Measurements from ENCODE around the gene SMPD2. TPM values are rescaled to one million over a fixed set of nuclear protein-coding genes. Genes with fewer than 3 reads are reported as not detected.

Gene SMPD2
- total RNA-seq, 1 experiment from 2014 or later, result 10.7 TPM

DNA sequence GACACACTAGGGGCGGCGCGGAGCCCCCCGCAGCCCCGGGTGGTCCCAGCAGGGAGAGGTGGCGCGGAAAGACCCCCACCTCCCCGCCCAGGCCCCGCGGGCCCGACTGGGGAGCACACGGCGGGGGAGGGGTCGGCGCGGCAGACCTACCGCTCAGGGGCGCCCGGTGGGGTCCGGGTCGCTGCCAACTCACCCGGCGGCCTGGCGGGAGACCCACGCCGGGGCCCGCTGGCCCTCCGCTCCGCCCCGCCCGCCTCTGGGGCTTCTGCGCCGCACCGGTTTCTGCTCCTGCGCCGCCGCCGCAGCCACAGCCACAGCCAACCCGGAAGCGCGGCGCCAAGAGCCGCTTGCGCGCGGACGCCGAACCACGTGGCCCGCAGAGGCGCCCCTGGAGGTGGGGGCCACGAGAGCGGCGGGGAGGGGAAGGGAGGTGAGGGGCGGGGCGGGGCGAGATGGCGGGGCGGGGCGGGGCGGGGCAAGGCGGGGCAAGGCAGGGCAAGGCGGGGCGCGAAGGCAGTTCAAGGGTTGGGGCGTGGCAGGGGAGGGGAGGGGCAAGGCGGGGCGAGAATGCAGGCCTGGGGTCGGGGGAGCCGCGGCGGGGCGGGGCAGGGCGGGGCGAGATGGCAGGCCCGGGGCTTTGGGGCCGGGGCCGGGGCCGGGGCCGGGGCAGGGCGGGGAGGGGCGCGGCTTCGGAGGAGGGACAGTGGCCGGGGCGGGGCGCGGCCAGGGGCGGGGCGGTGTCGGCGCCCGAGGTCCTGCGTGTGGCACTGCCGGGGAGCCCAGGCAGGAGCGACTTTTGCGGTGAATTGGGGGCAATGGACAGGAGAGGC lies 42.6 kb downstream of the SMPD2 start, which contains the start of gene ZBTB24:
Gene ZBTB24 (minus strand): TSS at position 315 of the 830 bp plus-strand sequence. CDS start 1,193 bp downstream, outside the sequence.
- peak; percentile 82 for DNase-seq (ENCODE audit: extremely low read depth, low read depth)

GRCh38 chr6:109483735-109484057 lies 43.2 kb downstream of the SMPD2 start:
- DNase-seq (ENCODE audit: extremely low read depth, low read depth), result no peak

GRCh38 chr6:109484122-109484521 lies 43.6 kb downstream of the SMPD2 start:
- DNase-seq (ENCODE audit: extremely low read depth, low read depth), result no peak

- no peak for DNase-seq (ENCODE audit: extremely low read depth, low read depth)
These were observed 44.9 kb downstream of the SMPD2 start for GRCh38 chr6:109485266-109485935.

DNA sequence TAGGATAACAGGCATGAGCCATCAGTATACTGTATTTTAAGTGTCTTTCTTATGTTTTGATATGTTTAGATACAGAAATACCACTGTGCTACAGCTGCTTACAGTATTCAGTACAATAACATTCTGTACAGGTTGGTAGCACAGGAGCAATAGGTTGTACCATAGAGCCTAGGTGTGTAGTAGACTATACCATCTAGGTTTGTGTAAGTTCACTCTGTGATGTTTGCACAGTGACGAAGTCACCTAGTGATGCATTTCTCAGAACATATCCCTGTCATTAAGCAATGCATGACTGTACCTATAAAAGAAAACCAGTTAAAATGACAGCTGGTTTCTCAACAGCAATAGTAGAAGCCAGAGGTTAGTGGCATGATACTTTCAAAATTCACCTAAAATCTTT lies 45.5 kb downstream of the SMPD2 start:
- no peak for DNase-seq (ENCODE audit: extremely low read depth, low read depth)

DNA sequence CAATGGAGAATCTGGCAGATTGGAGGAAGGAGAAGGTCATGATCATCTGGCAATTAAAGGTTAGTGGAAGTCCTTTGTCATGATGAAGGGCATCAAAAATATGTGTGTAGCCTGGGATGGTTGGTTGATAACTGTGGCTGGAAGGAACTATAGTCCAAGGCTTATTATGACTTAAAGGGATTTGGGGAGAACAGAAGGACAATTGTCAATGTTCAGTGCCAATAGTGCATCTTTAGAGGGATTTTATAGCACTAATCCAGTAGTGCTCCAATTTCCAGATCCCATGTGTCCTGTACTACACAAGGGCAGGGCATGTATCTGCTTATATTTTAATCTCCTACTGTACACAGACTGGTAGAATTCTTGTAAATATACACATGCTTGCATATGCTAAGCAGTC lies 47.5 kb downstream of the SMPD2 start:
- DNase-seq (ENCODE audit: extremely low read depth, low read depth), result no peak

DNA sequence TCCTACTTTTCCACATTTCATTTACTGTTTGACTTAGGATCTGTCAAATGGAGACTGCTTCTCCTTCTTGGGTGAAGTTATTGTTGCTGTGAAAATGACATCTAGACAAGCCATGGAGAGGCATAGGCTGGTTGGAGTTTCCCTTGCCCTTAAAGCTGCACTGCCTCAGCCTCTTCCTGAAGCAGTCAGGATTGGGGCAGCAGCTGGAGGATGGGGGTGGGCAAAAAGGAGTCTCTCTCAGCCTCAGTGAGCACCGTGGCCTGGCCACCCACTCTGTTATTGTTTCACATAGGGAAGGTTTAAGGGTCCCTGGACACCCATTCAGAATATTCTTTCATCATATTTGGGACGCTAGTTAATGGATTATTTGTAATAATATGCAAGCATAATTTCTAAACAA lies 50.2 kb downstream of the SMPD2 start:
- DNase-seq (ENCODE audit: extremely low read depth, low read depth), result no peak

GRCh38 chr6:109491207-109491938 lies 50.8 kb downstream of the SMPD2 start:
- DNase-seq (ENCODE audit: extremely low read depth, low read depth), result no peak

Other genes with a start within 250 kb of the SMPD2 start
- 94.3 and 98.5 TPM in 2 replicates for gene CD164, start 58.3 kb upstream of the SMPD2 start, total RNA-seq (2014; rRNA removed; shearing (Covaris generic))
- gene PPIL6, start 96 bp upstream of the SMPD2 start, total RNA-seq (2014; rRNA removed; shearing (Covaris generic)), result 1.8 and 2.4 TPM in 2 replicates
- 9.3 and 13.1 TPM in 2 replicates for gene MICAL1, start 15.0 kb downstream of the SMPD2 start, total RNA-seq (2014; rRNA removed; shearing (Covaris generic))
- gene ZBTB24, start 42.5 kb downstream of the SMPD2 start, total RNA-seq (2014; rRNA removed; shearing (Covaris generic)), result 7.7 and 9.6 TPM in 2 replicates

Data from NCI-H460 (cell line).